WTC11 (cell line): ENCODE data around the gene GLRA2. TPM values are rescaled to one million over a fixed set of nuclear protein-coding genes. Genes with fewer than 3 reads are reported as not detected.
"Not testable (repeated sequence)": the region's sequence is repeated elsewhere in the genome, so short reads cannot be mapped to it uniquely, and the experiment has no call there.

Experiments used
- ATAC-seq: fragments of 200-7000 bp; cut with Tn5 transposase; 2 replicates; pipeline ENCODE4 v1.10.0; 2021; ENCODE audit warnings: mild to moderate bottlenecking, moderate library complexity
- CTCF ChIA-PET: fragments of 300-600 bp; sonication (Branson Sonifier 250); formaldehyde crosslinking; loops from one replicate; lab custom pipeline; 2021; ENCODE audit warnings: antibody characterized with exemption; lab: Charles Lee
- POLR2A ChIA-PET: fragments of 350-600 bp; sonication (Branson Sonifier 250); formaldehyde crosslinking; loops from one replicate; lab custom pipeline; 2021; ENCODE audit warnings: antibody characterized with exemption; lab: Charles Lee
- DNase-seq: peaks from one replicate; pipeline ENCODE4 v3.0.0; 2021; ENCODE audit warnings: low spot score
- H3K27ac Mint-ChIP-seq: 2 replicates; pipeline ENCODE4 v1.8.0; 2021; ENCODE audit warnings: mixed read lengths
- H3K27me3 Mint-ChIP-seq: 2 replicates; pipeline ENCODE4 v1.8.0; 2021; ENCODE audit warnings: low read depth, mild to moderate bottlenecking, moderate library complexity, mixed read lengths
- H3K36me3 Mint-ChIP-seq: 2 replicates; pipeline ENCODE4 v1.8.0; 2021; ENCODE audit warnings: mixed read lengths
- H3K4me1 Mint-ChIP-seq: 2 replicates; pipeline ENCODE4 v1.8.0; 2022; ENCODE audit warnings: mixed read lengths
- H3K4me3 Mint-ChIP-seq: 2 replicates; pipeline ENCODE4 v1.8.0; 2021; ENCODE audit warnings: mild to moderate bottlenecking, moderate library complexity, mixed read lengths
- H3K9me3 Mint-ChIP-seq: 2 replicates; pipeline ENCODE4 v1.8.0; 2021; ENCODE audit warnings: mixed read lengths
- CREM ChIP-seq: sonication (generic); formaldehyde crosslinking; IDR thresholded peaks from 2 replicates; pipeline ENCODE4 v1.8.1; 2022; ENCODE audit warnings: mild to moderate bottlenecking, missing genetic modification reagents, moderate library complexity
- E2F4 ChIP-seq: sonication (generic); formaldehyde crosslinking; IDR thresholded peaks from 2 replicates; pipeline ENCODE4 v1.8.1; 2022; ENCODE audit warnings: low read depth, mild to moderate bottlenecking, moderate library complexity, missing genetic modification reagents, borderline replicate concordance
- E2F5 ChIP-seq: sonication (generic); formaldehyde crosslinking; IDR thresholded peaks from 2 replicates; pipeline ENCODE4 v1.8.1; 2022; ENCODE audit warnings: mild to moderate bottlenecking, moderate library complexity, missing genetic modification reagents
- ETV6 ChIP-seq: sonication (generic); formaldehyde crosslinking; IDR thresholded peaks from 2 replicates; pipeline ENCODE4 v1.8.1; 2022; ENCODE audit warnings: mild to moderate bottlenecking, missing genetic modification reagents
- FOXP1 ChIP-seq: sonication (generic); formaldehyde crosslinking; IDR thresholded peaks from 2 replicates; pipeline ENCODE4 v1.8.0; 2022; ENCODE audit warnings: missing genetic modification reagents, mild to moderate bottlenecking, moderate library complexity, borderline replicate concordance
- GABPB1 ChIP-seq: sonication (generic); formaldehyde crosslinking; IDR thresholded peaks from 2 replicates; pipeline ENCODE4 v1.8.1; 2023; ENCODE audit warnings: mild to moderate bottlenecking, missing genetic modification reagents
- HMGA2 ChIP-seq: fragments of 250-450 bp; sonication (Bioruptor Pico); IDR thresholded peaks from 2 replicates; pipeline ENCODE4 v1.4.0; 2021; ENCODE audit warnings: mild to moderate bottlenecking, moderate library complexity
- IRF2 ChIP-seq: sonication (generic); formaldehyde crosslinking; IDR thresholded peaks from 2 replicates; pipeline ENCODE4 v1.8.0; 2022; ENCODE audit warnings: low read depth, missing genetic modification reagents, borderline replicate concordance
- JUN ChIP-seq: sonication (generic); formaldehyde crosslinking; IDR thresholded peaks from 2 replicates; pipeline ENCODE4 v1.8.0; 2023; ENCODE audit warnings: mild to moderate bottlenecking, missing genetic modification reagents
- MXD4 ChIP-seq: fragments of 250-450 bp; sonication (Bioruptor Pico); IDR thresholded peaks from 2 replicates; pipeline ENCODE4 v1.8.0; 2021; ENCODE audit warnings: mild to moderate bottlenecking, moderate library complexity, borderline replicate concordance
- MYBL2 ChIP-seq: sonication (generic); formaldehyde crosslinking; IDR thresholded peaks from 2 replicates; pipeline ENCODE4 v1.8.1; 2023; ENCODE audit warnings: mild to moderate bottlenecking, moderate library complexity, missing genetic modification reagents
- RORB ChIP-seq: fragments of 250-450 bp; sonication (Bioruptor Pico); IDR thresholded peaks from 2 replicates; pipeline ENCODE4 v1.9.0; 2021; ENCODE audit warnings: mild to moderate bottlenecking
- SMAD4 ChIP-seq: sonication (generic); formaldehyde crosslinking; IDR thresholded peaks from 2 replicates; pipeline ENCODE4 v1.8.0; 2022; ENCODE audit warnings: mild to moderate bottlenecking, missing genetic modification reagents
- SP1 ChIP-seq: sonication (generic); formaldehyde crosslinking; conservative IDR thresholded peaks from 2 replicates; pipeline ENCODE4 v1.8.1; 2022; ENCODE audit warnings: missing genetic modification reagents
- ZMAT4 ChIP-seq: fragments of 250-450 bp; sonication (Bioruptor Pico); IDR thresholded peaks from 2 replicates; pipeline ENCODE4 v1.9.0; 2021; ENCODE audit warnings: mild to moderate bottlenecking
- ZNF121 ChIP-seq: sonication (generic); formaldehyde crosslinking; IDR thresholded peaks from 2 replicates; pipeline ENCODE4 v1.8.0; 2023; ENCODE audit warnings: missing genetic modification reagents
- ZNF232 ChIP-seq: sonication (generic); formaldehyde crosslinking; IDR thresholded peaks from 2 replicates; pipeline ENCODE4 v1.8.0; 2022; ENCODE audit warnings: mild to moderate bottlenecking, missing genetic modification reagents
- ZNF396 ChIP-seq: fragments of 250-450 bp; sonication (Bioruptor Pico); IDR thresholded peaks from 2 replicates; pipeline ENCODE4 v1.8.0; 2021; ENCODE audit warnings: mild to moderate bottlenecking, moderate library complexity, borderline replicate concordance
- ZNF423 ChIP-seq: fragments of 250-450 bp; sonication (Bioruptor Pico); IDR thresholded peaks from 2 replicates; pipeline ENCODE4 v2.1.2; 2022; ENCODE audit warnings: mild to moderate bottlenecking, moderate library complexity
- ZNF512 ChIP-seq: sonication (generic); formaldehyde crosslinking; IDR thresholded peaks from 2 replicates; pipeline ENCODE4 v1.8.1; 2022; ENCODE audit warnings: missing genetic modification reagents, borderline replicate concordance
- ZNF671 ChIP-seq: fragments of 250-450 bp; sonication (Bioruptor Pico); IDR thresholded peaks from 2 replicates; pipeline ENCODE4 v1.8.0; 2021; ENCODE audit warnings: mild to moderate bottlenecking
- total RNA-seq: library from RNA; stranded (reverse); gene quantifications from 3 replicates; pipeline ENCODE4 v1.2.3, GENCODE V29; 2021
- TF ChIP-seq, protein P1 (sequence below): sonication (generic); formaldehyde crosslinking; IDR thresholded peaks from 2 replicates; pipeline ENCODE4 v1.8.0; 2023; ENCODE audit warnings: missing genetic modification reagents, mild to moderate bottlenecking, borderline replicate concordance
- TF ChIP-seq, protein P2 (sequence below): sonication (generic); formaldehyde crosslinking; IDR thresholded peaks from 2 replicates; pipeline ENCODE4 v1.8.0; 2022; ENCODE audit warnings: mild to moderate bottlenecking, missing genetic modification reagents
- TF ChIP-seq, protein P3 (sequence below): sonication (generic); formaldehyde crosslinking; IDR thresholded peaks from 2 replicates; pipeline ENCODE4 v1.8.1; 2022; ENCODE audit warnings: low read depth, missing genetic modification reagents, borderline replicate concordance

The GLRA2 gene
- total RNA-seq, 1 experiment from 2014 or later = not detected

- TF ChIP-seq SMAD4 (no peak), IRF2 (no peak), MXD4 (CRISPR knock-in tag) (no peak), HMGA2 (CRISPR knock-in tag) (no peak), SP1 (no peak), FOXP1 (CRISPR knock-in tag) (no peak), ZNF671 (CRISPR knock-in tag) (no peak), ETV6 (no peak), MYBL2 (CRISPR knock-in tag) (no peak), ZNF396 (no peak), ZNF232 (CRISPR knock-in tag) (no peak), ZNF121 (no peak), ZNF423 (no peak)
- TF ChIP-seq, protein P1, sequence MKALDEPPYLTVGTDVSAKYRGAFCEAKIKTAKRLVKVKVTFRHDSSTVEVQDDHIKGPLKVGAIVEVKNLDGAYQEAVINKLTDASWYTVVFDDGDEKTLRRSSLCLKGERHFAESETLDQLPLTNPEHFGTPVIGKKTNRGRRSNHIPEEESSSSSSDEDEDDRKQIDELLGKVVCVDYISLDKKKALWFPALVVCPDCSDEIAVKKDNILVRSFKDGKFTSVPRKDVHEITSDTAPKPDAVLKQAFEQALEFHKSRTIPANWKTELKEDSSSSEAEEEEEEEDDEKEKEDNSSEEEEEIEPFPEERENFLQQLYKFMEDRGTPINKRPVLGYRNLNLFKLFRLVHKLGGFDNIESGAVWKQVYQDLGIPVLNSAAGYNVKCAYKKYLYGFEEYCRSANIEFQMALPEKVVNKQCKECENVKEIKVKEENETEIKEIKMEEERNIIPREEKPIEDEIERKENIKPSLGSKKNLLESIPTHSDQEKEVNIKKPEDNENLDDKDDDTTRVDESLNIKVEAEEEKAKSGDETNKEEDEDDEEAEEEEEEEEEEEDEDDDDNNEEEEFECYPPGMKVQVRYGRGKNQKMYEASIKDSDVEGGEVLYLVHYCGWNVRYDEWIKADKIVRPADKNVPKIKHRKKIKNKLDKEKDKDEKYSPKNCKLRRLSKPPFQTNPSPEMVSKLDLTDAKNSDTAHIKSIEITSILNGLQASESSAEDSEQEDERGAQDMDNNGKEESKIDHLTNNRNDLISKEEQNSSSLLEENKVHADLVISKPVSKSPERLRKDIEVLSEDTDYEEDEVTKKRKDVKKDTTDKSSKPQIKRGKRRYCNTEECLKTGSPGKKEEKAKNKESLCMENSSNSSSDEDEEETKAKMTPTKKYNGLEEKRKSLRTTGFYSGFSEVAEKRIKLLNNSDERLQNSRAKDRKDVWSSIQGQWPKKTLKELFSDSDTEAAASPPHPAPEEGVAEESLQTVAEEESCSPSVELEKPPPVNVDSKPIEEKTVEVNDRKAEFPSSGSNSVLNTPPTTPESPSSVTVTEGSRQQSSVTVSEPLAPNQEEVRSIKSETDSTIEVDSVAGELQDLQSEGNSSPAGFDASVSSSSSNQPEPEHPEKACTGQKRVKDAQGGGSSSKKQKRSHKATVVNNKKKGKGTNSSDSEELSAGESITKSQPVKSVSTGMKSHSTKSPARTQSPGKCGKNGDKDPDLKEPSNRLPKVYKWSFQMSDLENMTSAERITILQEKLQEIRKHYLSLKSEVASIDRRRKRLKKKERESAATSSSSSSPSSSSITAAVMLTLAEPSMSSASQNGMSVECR = no peak
- TF ChIP-seq, protein P2, sequence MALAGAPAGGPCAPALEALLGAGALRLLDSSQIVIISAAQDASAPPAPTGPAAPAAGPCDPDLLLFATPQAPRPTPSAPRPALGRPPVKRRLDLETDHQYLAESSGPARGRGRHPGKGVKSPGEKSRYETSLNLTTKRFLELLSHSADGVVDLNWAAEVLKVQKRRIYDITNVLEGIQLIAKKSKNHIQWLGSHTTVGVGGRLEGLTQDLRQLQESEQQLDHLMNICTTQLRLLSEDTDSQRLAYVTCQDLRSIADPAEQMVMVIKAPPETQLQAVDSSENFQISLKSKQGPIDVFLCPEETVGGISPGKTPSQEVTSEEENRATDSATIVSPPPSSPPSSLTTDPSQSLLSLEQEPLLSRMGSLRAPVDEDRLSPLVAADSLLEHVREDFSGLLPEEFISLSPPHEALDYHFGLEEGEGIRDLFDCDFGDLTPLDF = no peak
- peak; percentile 85 for ATAC-seq
- no peak for DNase-seq
- H3K4me1 Mint-ChIP-seq = peaks cover 35% of the 10 kb centered on the region
- ChIA-PET CTCF (no interaction called here), POLR2A (no interaction called here)
- H3K27ac Mint-ChIP-seq = peak overlapping the region; percentile 60; the same call in 1 of the 2 replicates
- peaks cover 13% of the 10 kb centered on the region for H3K9me3 Mint-ChIP-seq
- H3K36me3 Mint-ChIP-seq = peaks cover 3% of the 10 kb centered on the region; the same call in 1 of the 2 replicates
- H3K27me3 Mint-ChIP-seq = no peaks in the 10 kb centered on the region
- H3K4me3 Mint-ChIP-seq = peak overlapping the region; percentile 43
Measured at GRCh38 chrX:14598330-14598729, 69.0 kb downstream of the GLRA2 start.

DNA sequence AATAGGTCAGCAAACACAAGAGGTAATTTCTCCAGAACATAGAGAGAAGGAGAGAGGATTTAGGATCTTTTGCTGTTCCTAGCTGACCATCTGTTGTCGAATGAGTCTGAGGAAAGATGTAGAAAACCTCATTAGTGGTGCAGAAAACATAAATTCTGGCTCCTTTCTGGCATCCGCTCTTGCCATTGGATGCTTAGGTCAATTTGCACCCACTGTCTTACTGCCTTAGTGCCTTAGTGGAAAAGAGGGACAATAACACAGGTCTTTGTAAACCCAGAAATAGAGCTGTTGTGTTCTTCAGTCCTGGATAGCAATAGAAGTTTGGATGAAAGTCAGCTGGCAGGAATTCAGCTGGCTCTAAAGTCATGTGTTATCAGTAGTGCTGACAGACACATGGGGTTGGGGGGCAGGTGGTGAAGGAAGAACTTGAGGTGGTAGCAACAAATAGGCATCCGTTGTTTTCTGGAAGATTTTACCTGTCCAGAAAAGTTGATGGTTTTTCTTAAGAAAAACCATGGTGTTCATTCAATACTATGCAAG is 78.2 kb downstream of the GLRA2 start:
- H3K27me3 Mint-ChIP-seq = no peaks in the 10 kb centered on the region
- DNase-seq = no peak
- peaks cover 7% of the 10 kb centered on the region for H3K9me3 Mint-ChIP-seq
- ChIA-PET POLR2A (no interaction called here), CTCF (no interaction called here)
- no peak for ATAC-seq
- TF ChIP-seq ZMAT4 (CRISPR knock-in tag) (no peak), HMGA2 (CRISPR knock-in tag) (no peak), ZNF512 (no peak), E2F4 (CRISPR knock-in tag) (no peak), GABPB1 (CRISPR knock-in tag) (no peak), JUN (CRISPR knock-in tag) (no peak), E2F5 (CRISPR knock-in tag) (no peak), RORB (no peak), CREM (CRISPR knock-in tag) (no peak)
- TF ChIP-seq, protein P3, sequence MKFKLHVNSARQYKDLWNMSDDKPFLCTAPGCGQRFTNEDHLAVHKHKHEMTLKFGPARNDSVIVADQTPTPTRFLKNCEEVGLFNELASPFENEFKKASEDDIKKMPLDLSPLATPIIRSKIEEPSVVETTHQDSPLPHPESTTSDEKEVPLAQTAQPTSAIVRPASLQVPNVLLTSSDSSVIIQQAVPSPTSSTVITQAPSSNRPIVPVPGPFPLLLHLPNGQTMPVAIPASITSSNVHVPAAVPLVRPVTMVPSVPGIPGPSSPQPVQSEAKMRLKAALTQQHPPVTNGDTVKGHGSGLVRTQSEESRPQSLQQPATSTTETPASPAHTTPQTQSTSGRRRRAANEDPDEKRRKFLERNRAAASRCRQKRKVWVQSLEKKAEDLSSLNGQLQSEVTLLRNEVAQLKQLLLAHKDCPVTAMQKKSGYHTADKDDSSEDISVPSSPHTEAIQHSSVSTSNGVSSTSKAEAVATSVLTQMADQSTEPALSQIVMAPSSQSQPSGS (CRISPR knock-in tag) = no peak
- H3K36me3 Mint-ChIP-seq = peaks cover 5% of the 10 kb centered on the region; the same call in 1 of the 2 replicates
- H3K27ac Mint-ChIP-seq = no peak overlapping the region
- no peak overlapping the region for H3K4me3 Mint-ChIP-seq
- H3K4me1 Mint-ChIP-seq = peaks cover 9% of the 10 kb centered on the region; the same call in 1 of the 2 replicates

GRCh38 chrX:14612450-14612849 is 83.1 kb downstream of the GLRA2 start:
- H3K4me1 Mint-ChIP-seq, POLR2A ChIA-PET, H3K4me3 Mint-ChIP-seq, ATAC-seq, H3K9me3 Mint-ChIP-seq, CTCF ChIA-PET, H3K27me3 Mint-ChIP-seq, DNase-seq, H3K36me3 Mint-ChIP-seq, H3K27ac Mint-ChIP-seq: not testable (repeated sequence)
